ENCODE results near the gene NPC1L1. TPM values are rescaled to one million over a fixed set of nuclear protein-coding genes. Genes with fewer than 3 reads are reported as not detected.

The NPC1L1 gene
- total RNA-seq, 1 donor from 2014 or later = 1.5 TPM

- no peak for DNase-seq (ENCODE audit: low read depth)
- TF ChIP-seq CTCF (IDR thresholded peaks at IDR 0.05; ENCODE audit: insufficient read depth, low read length, poor library complexity, severe bottlenecking) = no peak
- no peaks in the 10 kb centered on the region for H3K36me3 ChIP-seq (ENCODE audit: control insufficient read depth, insufficient read depth, low read length)
- no peak overlapping the region for H3K4me3 ChIP-seq (ENCODE audit: low read depth, low read length)
- H3K27me3 ChIP-seq (ENCODE audit: control insufficient read depth, insufficient read depth, low read length) = no peaks in the 10 kb centered on the region
These were observed 2.1 kb downstream of the NPC1L1 start for GRCh38 chr7:44538798-44539668.

GRCh38 chr7:44538093-44538797 is 2.9 kb downstream of the NPC1L1 start:
- no peak for DNase-seq (ENCODE audit: low read depth)
- H3K36me3 ChIP-seq (ENCODE audit: control insufficient read depth, insufficient read depth, low read length) = no peaks in the 10 kb centered on the region
- H3K27me3 ChIP-seq (ENCODE audit: control insufficient read depth, insufficient read depth, low read length) = no peaks in the 10 kb centered on the region
- TF ChIP-seq CTCF (IDR thresholded peaks at IDR 0.05; ENCODE audit: insufficient read depth, low read length, poor library complexity, severe bottlenecking) = no peak
- H3K4me3 ChIP-seq (ENCODE audit: low read depth, low read length) = no peak overlapping the region

- H3K36me3 ChIP-seq (ENCODE audit: control insufficient read depth, insufficient read depth, low read length) = no peaks in the 10 kb centered on the region
- no peaks in the 10 kb centered on the region for H3K27me3 ChIP-seq (ENCODE audit: control insufficient read depth, insufficient read depth, low read length)
- no peak overlapping the region for H3K4me3 ChIP-seq (ENCODE audit: low read depth, low read length)
- no peak for DNase-seq (ENCODE audit: low read depth)
- no peak for TF ChIP-seq CTCF (IDR thresholded peaks at IDR 0.05; ENCODE audit: insufficient read depth, low read length, poor library complexity, severe bottlenecking)
These were observed 3.7 kb downstream of the NPC1L1 start for GRCh38 chr7:44537442-44537841.

GRCh38 chr7:44536090-44536489 is 5.0 kb downstream of the NPC1L1 start:
- Histone ChIP-seq H3K36me3 (ENCODE audit: control insufficient read depth, insufficient read depth, low read length) (no peaks in the 10 kb centered on the region), H3K27me3 (ENCODE audit: control insufficient read depth, insufficient read depth, low read length) (no peaks in the 10 kb centered on the region), H3K4me3 (ENCODE audit: low read depth, low read length) (no peak overlapping the region)
- no peak for TF ChIP-seq CTCF (IDR thresholded peaks at IDR 0.05; ENCODE audit: insufficient read depth, low read length, poor library complexity, severe bottlenecking)
- DNase-seq (ENCODE audit: low read depth) = no peak

- DNase-seq (ENCODE audit: low read depth) = no peak
- H3K36me3 ChIP-seq (ENCODE audit: control insufficient read depth, insufficient read depth, low read length) = no peaks in the 10 kb centered on the region
- no peak overlapping the region for H3K4me3 ChIP-seq (ENCODE audit: low read depth, low read length)
- H3K27me3 ChIP-seq (ENCODE audit: control insufficient read depth, insufficient read depth, low read length) = no peaks in the 10 kb centered on the region
- TF ChIP-seq CTCF (IDR thresholded peaks at IDR 0.05; ENCODE audit: insufficient read depth, low read length, poor library complexity, severe bottlenecking) = no peak
These were observed 5.6 kb downstream of the NPC1L1 start for GRCh38 chr7:44535348-44536064.
